HepG2 (cell line): ENCODE measurements around the gene TLE1. TPM values are rescaled to one million over a fixed set of nuclear protein-coding genes. Genes with fewer than 3 reads are reported as not detected.

Experiments
- ATAC-seq: fragments of 200-7000 bp; cut with Tn5 transposase; 3 replicates; pipeline ENCODE4 v1.9.1; 2020; ENCODE audit warnings: mild to moderate bottlenecking, moderate library complexity
- BruUV-seq: library from RNA; stranded (reverse); fragments of 400-500 nt; replicated peaks from 2 replicates; lab custom pipeline; 2021; lab: Mats Ljungman, UMichigan
- CTCF ChIA-PET: fragments of 300-600 bp; formaldehyde crosslinking; extraction: SDS; loops from one replicate; lab custom pipeline; 2021; ENCODE audit warnings: low total read pairs, inconsistent platforms, low intra/inter-chr PET ratio; lab: Yijun Ruan, JAX
- POLR2A ChIA-PET: fragments of 350-600 bp; sonication (Branson Sonifier 250); formaldehyde crosslinking; loops from one replicate; lab custom pipeline; 2020; ENCODE audit warnings: antibody characterized with exemption, inconsistent platforms; lab: Yijun Ruan, JAX
- DNase-seq: peaks from one replicate; pipeline ENCODE4 v3.0.0-alpha.2; 2015; ENCODE audit warnings: low spot score
- FAIRE-seq: peaks from 3 replicates; lab custom pipeline; 2011; peaks lifted over from hg19 to GRCh38; lab: Jason Lieb, UNC
- H2AFZ ChIP-seq: one replicate; pipeline ENCODE4 v1.6.1; 2011; ENCODE audit warnings: low read length, inconsistent platforms
- H3K27ac ChIP-seq: fragments of 300-600 bp; 3 replicates; pipeline ENCODE4 v1.8.0; 2011; ENCODE audit warnings: mixed run types, mild to moderate bottlenecking, mixed read lengths, low read length, inconsistent platforms; ENCODE audit not compliant: insufficient read depth; ENCODE audit errors: extremely low read length
- H3K27me3 ChIP-seq, 2 experiments: fragments of 200-600 bp in 1 of 2; 2 replicates in 1 of 2; 3 replicates in 1 of 2; pipeline versions ENCODE4 v1.6.0 to v1.8.0; 2011; ENCODE audit warnings: low read length in 2 of 2, mild to moderate bottlenecking in 2 of 2, moderate library complexity in 2 of 2, inconsistent platforms in 1 of 2; ENCODE audit not compliant: insufficient read depth in 2 of 2, control insufficient read depth in 1 of 2
- H3K36me3 ChIP-seq, 2 experiments: fragments of 200-600 bp in 1 of 2; replicated peaks in 1 of 2; 2 replicates in 1 of 2; 3 replicates in 1 of 2; pipeline versions ENCODE4 v1.5.1 to v1.8.0; 2011; ENCODE audit warnings: low read length in 2 of 2, inconsistent platforms in 1 of 2; ENCODE audit not compliant: insufficient read depth in 2 of 2, control insufficient read depth in 1 of 2
- H3K4me1 ChIP-seq: 2 replicates; pipeline ENCODE4 v1.5.1; 2012; ENCODE audit warnings: low read length, inconsistent platforms; ENCODE audit not compliant: insufficient read depth
- H3K4me2 ChIP-seq: 2 replicates; pipeline ENCODE4 v1.6.0; 2011; ENCODE audit warnings: low read depth, low read length, inconsistent platforms
- H3K4me3 ChIP-seq, 3 experiments: fragments of 200-600 bp in 1 of 3; sonication (generic), shearing (Covaris generic) in 1 of 3; replicated peaks in 1 of 3; 2 replicates each; pipeline ENCODE4 v1.5.1; 2011 to 2016; ENCODE audit warnings: low read length in 3 of 3, inconsistent platforms in 2 of 3, low read depth in 2 of 3, mild to moderate bottlenecking in 2 of 3, control low read depth in 1 of 3, mixed read lengths in 1 of 3; ENCODE audit not compliant: insufficient read depth in 1 of 3
- H3K79me2 ChIP-seq: one replicate; pipeline ENCODE4 v1.6.1; 2011; ENCODE audit warnings: low read length, inconsistent platforms; ENCODE audit not compliant: insufficient read depth
- H3K9ac ChIP-seq: 2 replicates; pipeline ENCODE4 v1.6.0; 2011; ENCODE audit warnings: mild to moderate bottlenecking, low read depth, low read length, inconsistent platforms; ENCODE audit not compliant: insufficient read depth
- H3K9me3 ChIP-seq: 2 replicates; pipeline ENCODE4 v1.5.1; 2012; ENCODE audit warnings: mild to moderate bottlenecking, low read length
- H4K20me1 ChIP-seq: 2 replicates; pipeline ENCODE4 v1.6.0; 2011; ENCODE audit warnings: inconsistent platforms, mild to moderate bottlenecking, low read length, moderate library complexity; ENCODE audit not compliant: insufficient read depth
- NFE2L1 ChIP-seq: sonication (generic); formaldehyde crosslinking; IDR thresholded peaks from 2 replicates; pipeline ENCODE4 v1.4.0; 2020; ENCODE audit warnings: missing genetic modification reagents, mild to moderate bottlenecking, borderline replicate concordance
- ZNF292 ChIP-seq: sonication (generic); formaldehyde crosslinking; IDR thresholded peaks from 2 replicates; pipeline ENCODE4 v1.8.1; 2022; ENCODE audit warnings: mild to moderate bottlenecking, low read depth, missing genetic modification reagents, borderline replicate concordance
- ZNF552 ChIP-seq: sonication (generic); formaldehyde crosslinking; IDR thresholded peaks from 2 replicates; pipeline ENCODE4 v1.9.0; 2022; ENCODE audit warnings: missing genetic modification reagents, mild to moderate bottlenecking, borderline replicate concordance
- WGBS: methylation state at CpG from one replicate; pipeline ENCODE4 v1.1.6; 2017; ENCODE audit warnings: low lambda C conversion rate; 5-methylcytosine and 5-hydroxymethylcytosine counted together
- in situ Hi-C: cut with HindIII; loops from 2 replicates; pipeline ENCODE4 v1.10.0; 2017; ENCODE audit warnings: low pct_unique_long_range_greater_than_20kb; ENCODE audit not compliant: extremely low pct_ligation_motif_present
- intact Hi-C: fragments of 100-400 bp; cut with micrococcal nuclease; formaldehyde crosslinking; loops from one replicate; pipeline ENCODE4 v1.10.0; 2022; ENCODE audit not compliant: unreplicated experiment
- polyA plus RNA-seq, 8 experiments: library from polyadenylated mRNA; depleted of rRNA in 3 of 8; stranded (reverse) in 7 of 8; unstranded in 1 of 8; fragments of >200 nt; fragmentation: Illumina TruSeq in 4 of 8; extraction: Trizol in 4 of 8; gene quantifications; 2 replicates each; pipeline versions ENCODE4 v1.2.1 to v1.2.3, GENCODE V29; 2011 to 2016; ENCODE audit warnings: low read depth in 4 of 8, missing spikeins in 1 of 8, mixed read lengths in 1 of 8; ENCODE audit not compliant: insufficient read depth in 1 of 8
- total RNA-seq, 5 experiments: library from RNA; depleted of rRNA; stranded (reverse); fragments of >200 nt; fragmentation: Illumina TruSeq; extraction: Trizol; gene quantifications; 2 replicates each; pipeline ENCODE4 v1.2.3, GENCODE V29; 2016; ENCODE audit warnings: low read depth in 1 of 5
- TF ChIP-seq, protein P1 (sequence below), 2 experiments: fragments of 450-650 bp in 1 of 2; sonication (generic) in 1 of 2; formaldehyde crosslinking in 1 of 2; IDR thresholded peaks; 2 replicates each; pipeline versions ENCODE4 v1.6.1 to v1.8.0; 2016 to 2022; ENCODE audit warnings: antibody characterized with exemption in 1 of 2, mild to moderate bottlenecking in 1 of 2, missing genetic modification reagents in 1 of 2
- TF ChIP-seq, protein P2 (sequence below): sonication (generic); formaldehyde crosslinking; IDR thresholded peaks from 2 replicates; pipeline ENCODE4 v1.5.0; 2020; ENCODE audit warnings: missing genetic modification reagents
- TF ChIP-seq, protein P3 (sequence below): sonication (generic); formaldehyde crosslinking; IDR thresholded peaks from 2 replicates; pipeline ENCODE4 v1.4.0; 2020; ENCODE audit warnings: missing genetic modification reagents

The TLE1 gene
- total and polyA plus RNA-seq, 2 of the 13 experiments (the other 11 are each of a cell fraction or from before 2014, with no cell fraction given) = 35.9 to 109 TPM

DNA sequence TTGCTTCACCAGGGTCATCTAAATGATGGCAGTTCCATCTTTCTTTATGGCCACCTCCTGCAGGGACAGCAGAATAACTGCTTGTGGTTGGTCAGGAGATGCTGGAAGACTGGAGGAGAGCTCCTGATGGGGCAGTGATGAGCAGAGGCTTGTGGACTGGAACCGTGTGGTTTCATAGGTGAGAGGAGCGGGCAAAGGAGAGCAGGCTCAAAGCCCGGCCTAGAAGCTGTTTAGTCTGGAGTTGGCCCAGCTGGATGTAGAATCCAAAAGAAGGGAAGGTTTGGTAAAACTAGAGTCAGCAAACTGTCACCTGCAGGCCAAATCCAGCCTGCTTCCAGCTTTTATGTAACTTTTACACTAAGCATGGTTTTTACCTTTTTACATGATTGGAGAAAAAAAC is 32.9 kb upstream of the TLE1 start:
- Histone ChIP-seq H3K9ac (no peak overlapping the region), H3K27me3 (peaks cover 0 to 1% of the 10 kb centered on the region in 2 experiments; a peak in 1 of 5 replicates), H3K36me3 (no peaks in the 10 kb centered on the region), H3K79me2 (no peaks in the 10 kb centered on the region), H3K4me2 (no peak overlapping the region), H3K27ac (no peak overlapping the region), H2AFZ (no peak overlapping the region), H3K9me3 (no peaks in the 10 kb centered on the region), H3K4me3 (no peak overlapping the region), H4K20me1 (no peaks in the 10 kb centered on the region), H3K4me1 (no peaks in the 10 kb centered on the region; the same call in 1 of the 2 replicates)
- in situ Hi-C loops = loop anchor here (25.0 kb wide), 1 partner anchor 1240 kb away; no protein-coding TSS in a partner anchor
- ChIA-PET POLR2A (no interaction called here), CTCF (no interaction called here)
- ATAC-seq (peak; percentile 48; the same call in 2 of the 3 replicates), FAIRE-seq (no peak), DNase-seq (no peak)
- BruUV-seq = no TSS peak
- intact Hi-C loops = no loop called here
- 33% methylated on average over 3 of the region's 3 CpGs for WGBS
- TF ChIP-seq ZNF292 (CRISPR knock-in tag) (no peak), NFE2L1 (CRISPR knock-in tag) (no peak), ZNF552 (CRISPR knock-in tag) (no peak)
- TF ChIP-seq, protein P1, sequence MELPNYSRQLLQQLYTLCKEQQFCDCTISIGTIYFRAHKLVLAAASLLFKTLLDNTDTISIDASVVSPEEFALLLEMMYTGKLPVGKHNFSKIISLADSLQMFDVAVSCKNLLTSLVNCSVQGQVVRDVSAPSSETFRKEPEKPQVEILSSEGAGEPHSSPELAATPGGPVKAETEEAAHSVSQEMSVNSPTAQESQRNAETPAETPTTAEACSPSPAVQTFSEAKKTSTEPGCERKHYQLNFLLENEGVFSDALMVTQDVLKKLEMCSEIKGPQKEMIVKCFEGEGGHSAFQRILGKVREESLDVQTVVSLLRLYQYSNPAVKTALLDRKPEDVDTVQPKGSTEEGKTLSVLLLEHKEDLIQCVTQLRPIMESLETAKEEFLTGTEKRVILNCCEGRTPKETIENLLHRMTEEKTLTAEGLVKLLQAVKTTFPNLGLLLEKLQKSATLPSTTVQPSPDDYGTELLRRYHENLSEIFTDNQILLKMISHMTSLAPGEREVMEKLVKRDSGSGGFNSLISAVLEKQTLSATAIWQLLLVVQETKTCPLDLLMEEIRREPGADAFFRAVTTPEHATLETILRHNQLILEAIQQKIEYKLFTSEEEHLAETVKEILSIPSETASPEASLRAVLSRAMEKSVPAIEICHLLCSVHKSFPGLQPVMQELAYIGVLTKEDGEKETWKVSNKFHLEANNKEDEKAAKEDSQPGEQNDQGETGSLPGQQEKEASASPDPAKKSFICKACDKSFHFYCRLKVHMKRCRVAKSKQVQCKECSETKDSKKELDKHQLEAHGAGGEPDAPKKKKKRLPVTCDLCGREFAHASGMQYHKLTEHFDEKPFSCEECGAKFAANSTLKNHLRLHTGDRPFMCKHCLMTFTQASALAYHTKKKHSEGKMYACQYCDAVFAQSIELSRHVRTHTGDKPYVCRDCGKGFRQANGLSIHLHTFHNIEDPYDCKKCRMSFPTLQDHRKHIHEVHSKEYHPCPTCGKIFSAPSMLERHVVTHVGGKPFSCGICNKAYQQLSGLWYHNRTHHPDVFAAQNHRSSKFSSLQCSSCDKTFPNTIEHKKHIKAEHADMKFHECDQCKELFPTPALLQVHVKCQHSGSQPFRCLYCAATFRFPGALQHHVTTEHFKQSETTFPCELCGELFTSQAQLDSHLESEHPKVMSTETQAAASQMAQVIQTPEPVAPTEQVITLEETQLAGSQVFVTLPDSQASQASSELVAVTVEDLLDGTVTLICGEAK (IDR thresholded peaks at IDR 0.05) = no peak
- TF ChIP-seq, protein P1 (CRISPR knock-in tag; IDR thresholded peaks at IDR 0.05) = no peak
- TF ChIP-seq, protein P2, sequence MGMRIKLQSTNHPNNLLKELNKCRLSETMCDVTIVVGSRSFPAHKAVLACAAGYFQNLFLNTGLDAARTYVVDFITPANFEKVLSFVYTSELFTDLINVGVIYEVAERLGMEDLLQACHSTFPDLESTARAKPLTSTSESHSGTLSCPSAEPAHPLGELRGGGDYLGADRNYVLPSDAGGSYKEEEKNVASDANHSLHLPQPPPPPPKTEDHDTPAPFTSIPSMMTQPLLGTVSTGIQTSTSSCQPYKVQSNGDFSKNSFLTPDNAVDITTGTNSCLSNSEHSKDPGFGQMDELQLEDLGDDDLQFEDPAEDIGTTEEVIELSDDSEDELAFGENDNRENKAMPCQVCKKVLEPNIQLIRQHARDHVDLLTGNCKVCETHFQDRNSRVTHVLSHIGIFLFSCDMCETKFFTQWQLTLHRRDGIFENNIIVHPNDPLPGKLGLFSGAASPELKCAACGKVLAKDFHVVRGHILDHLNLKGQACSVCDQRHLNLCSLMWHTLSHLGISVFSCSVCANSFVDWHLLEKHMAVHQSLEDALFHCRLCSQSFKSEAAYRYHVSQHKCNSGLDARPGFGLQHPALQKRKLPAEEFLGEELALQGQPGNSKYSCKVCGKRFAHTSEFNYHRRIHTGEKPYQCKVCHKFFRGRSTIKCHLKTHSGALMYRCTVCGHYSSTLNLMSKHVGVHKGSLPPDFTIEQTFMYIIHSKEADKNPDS = no peak
- TF ChIP-seq, protein P3, sequence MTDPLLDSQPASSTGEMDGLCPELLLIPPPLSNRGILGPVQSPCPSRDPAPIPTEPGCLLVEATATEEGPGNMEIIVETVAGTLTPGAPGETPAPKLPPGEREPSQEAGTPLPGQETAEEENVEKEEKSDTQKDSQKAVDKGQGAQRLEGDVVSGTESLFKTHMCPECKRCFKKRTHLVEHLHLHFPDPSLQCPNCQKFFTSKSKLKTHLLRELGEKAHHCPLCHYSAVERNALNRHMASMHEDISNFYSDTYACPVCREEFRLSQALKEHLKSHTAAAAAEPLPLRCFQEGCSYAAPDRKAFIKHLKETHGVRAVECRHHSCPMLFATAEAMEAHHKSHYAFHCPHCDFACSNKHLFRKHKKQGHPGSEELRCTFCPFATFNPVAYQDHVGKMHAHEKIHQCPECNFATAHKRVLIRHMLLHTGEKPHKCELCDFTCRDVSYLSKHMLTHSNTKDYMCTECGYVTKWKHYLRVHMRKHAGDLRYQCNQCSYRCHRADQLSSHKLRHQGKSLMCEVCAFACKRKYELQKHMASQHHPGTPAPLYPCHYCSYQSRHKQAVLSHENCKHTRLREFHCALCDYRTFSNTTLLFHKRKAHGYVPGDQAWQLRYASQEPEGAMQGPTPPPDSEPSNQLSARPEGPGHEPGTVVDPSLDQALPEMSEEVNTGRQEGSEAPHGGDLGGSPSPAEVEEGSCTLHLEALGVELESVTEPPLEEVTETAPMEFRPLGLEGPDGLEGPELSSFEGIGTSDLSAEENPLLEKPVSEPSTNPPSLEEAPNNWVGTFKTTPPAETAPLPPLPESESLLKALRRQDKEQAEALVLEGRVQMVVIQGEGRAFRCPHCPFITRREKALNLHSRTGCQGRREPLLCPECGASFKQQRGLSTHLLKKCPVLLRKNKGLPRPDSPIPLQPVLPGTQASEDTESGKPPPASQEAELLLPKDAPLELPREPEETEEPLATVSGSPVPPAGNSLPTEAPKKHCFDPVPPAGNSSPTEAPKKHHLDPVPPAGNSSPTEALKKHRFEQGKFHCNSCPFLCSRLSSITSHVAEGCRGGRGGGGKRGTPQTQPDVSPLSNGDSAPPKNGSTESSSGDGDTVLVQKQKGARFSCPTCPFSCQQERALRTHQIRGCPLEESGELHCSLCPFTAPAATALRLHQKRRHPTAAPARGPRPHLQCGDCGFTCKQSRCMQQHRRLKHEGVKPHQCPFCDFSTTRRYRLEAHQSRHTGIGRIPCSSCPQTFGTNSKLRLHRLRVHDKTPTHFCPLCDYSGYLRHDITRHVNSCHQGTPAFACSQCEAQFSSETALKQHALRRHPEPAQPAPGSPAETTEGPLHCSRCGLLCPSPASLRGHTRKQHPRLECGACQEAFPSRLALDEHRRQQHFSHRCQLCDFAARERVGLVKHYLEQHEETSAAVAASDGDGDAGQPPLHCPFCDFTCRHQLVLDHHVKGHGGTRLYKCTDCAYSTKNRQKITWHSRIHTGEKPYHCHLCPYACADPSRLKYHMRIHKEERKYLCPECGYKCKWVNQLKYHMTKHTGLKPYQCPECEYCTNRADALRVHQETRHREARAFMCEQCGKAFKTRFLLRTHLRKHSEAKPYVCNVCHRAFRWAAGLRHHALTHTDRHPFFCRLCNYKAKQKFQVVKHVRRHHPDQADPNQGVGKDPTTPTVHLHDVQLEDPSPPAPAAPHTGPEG = no peak
